Measurements from ENCODE around the gene RNH1.

DNA sequence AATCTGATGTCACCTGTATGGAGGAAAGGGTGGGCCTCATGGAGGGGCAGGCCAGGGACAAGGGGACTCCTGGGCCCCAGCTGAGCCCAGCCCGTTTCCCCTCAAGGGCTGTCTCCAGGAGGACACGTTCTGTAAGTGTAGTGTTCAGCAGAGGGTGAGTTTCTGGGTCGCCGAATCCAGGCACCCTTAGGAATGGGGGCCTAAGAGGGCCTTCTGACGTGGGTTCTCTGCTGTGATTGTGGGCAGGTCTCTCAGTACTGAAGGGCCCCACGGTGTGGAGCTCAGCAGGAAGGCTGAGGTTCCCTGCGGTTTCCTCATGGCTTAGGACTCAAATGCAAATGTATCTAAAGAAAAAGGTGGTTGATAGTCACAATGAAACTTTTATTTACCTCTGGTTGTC lies 50.5 kb downstream of the RNH1 start:
- TF ChIP-seq, protein P1, sequence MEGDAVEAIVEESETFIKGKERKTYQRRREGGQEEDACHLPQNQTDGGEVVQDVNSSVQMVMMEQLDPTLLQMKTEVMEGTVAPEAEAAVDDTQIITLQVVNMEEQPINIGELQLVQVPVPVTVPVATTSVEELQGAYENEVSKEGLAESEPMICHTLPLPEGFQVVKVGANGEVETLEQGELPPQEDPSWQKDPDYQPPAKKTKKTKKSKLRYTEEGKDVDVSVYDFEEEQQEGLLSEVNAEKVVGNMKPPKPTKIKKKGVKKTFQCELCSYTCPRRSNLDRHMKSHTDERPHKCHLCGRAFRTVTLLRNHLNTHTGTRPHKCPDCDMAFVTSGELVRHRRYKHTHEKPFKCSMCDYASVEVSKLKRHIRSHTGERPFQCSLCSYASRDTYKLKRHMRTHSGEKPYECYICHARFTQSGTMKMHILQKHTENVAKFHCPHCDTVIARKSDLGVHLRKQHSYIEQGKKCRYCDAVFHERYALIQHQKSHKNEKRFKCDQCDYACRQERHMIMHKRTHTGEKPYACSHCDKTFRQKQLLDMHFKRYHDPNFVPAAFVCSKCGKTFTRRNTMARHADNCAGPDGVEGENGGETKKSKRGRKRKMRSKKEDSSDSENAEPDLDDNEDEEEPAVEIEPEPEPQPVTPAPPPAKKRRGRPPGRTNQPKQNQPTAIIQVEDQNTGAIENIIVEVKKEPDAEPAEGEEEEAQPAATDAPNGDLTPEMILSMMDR (IDR thresholded peaks at IDR 0.05; ENCODE audit: poor library complexity, severe bottlenecking), result no peak
- TF ChIP-seq, protein P2, sequence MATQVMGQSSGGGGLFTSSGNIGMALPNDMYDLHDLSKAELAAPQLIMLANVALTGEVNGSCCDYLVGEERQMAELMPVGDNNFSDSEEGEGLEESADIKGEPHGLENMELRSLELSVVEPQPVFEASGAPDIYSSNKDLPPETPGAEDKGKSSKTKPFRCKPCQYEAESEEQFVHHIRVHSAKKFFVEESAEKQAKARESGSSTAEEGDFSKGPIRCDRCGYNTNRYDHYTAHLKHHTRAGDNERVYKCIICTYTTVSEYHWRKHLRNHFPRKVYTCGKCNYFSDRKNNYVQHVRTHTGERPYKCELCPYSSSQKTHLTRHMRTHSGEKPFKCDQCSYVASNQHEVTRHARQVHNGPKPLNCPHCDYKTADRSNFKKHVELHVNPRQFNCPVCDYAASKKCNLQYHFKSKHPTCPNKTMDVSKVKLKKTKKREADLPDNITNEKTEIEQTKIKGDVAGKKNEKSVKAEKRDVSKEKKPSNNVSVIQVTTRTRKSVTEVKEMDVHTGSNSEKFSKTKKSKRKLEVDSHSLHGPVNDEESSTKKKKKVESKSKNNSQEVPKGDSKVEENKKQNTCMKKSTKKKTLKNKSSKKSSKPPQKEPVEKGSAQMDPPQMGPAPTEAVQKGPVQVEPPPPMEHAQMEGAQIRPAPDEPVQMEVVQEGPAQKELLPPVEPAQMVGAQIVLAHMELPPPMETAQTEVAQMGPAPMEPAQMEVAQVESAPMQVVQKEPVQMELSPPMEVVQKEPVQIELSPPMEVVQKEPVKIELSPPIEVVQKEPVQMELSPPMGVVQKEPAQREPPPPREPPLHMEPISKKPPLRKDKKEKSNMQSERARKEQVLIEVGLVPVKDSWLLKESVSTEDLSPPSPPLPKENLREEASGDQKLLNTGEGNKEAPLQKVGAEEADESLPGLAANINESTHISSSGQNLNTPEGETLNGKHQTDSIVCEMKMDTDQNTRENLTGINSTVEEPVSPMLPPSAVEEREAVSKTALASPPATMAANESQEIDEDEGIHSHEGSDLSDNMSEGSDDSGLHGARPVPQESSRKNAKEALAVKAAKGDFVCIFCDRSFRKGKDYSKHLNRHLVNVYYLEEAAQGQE (IDR thresholded peaks at IDR 0.05; ENCODE audit: borderline replicate concordance), result no peak
- TF ChIP-seq EZH2 (IDR thresholded peaks at IDR 0.05; ENCODE audit: borderline replicate concordance, insufficient read depth, low read length, poor library complexity, severe bottlenecking) (no peak), EP300 (conservative IDR thresholded peaks at IDR 0.05; ENCODE audit: poor library complexity, severe bottlenecking) (no peak), MXI1 (conservative IDR thresholded peaks at IDR 0.05; ENCODE audit: poor library complexity, severe bottlenecking) (no peak), TAF1 (IDR thresholded peaks at IDR 0.05; ENCODE audit: low read depth) (no peak), SMC3 (conservative IDR thresholded peaks at IDR 0.05; ENCODE audit: poor library complexity) (no peak)

Data from neural cell (in vitro differentiated cells).